HL-60 (cell line): ENCODE measurements around the gene PXDC1.

Source experiments
- DNase-seq, 2 experiments: peaks; one replicate each; pipeline ENCODE4 v3.0.0-alpha.2; 2010 to 2020; ENCODE audit warnings: low read depth in 1 of 2, low spot score in 1 of 2
- H3K27ac ChIP-seq: fragments of 250-450 bp; sonication (Bioruptor Pico); replicated peaks from 2 replicates; pipeline ENCODE4 v1.5.1; 2020; ENCODE audit warnings: mild to moderate bottlenecking, moderate library complexity
- H3K27me3 ChIP-seq: fragments of 250-450 bp; sonication (Bioruptor Pico); 2 replicates; pipeline ENCODE4 v1.5.1; 2021; ENCODE audit warnings: mild to moderate bottlenecking, moderate library complexity; ENCODE audit not compliant: insufficient read depth, poor library complexity, severe bottlenecking
- H3K4me3 ChIP-seq: replicated peaks from 2 replicates; pipeline ENCODE4 v1.5.1; 2011; ENCODE audit warnings: mild to moderate bottlenecking, control low read depth, low read length; ENCODE audit not compliant: insufficient read depth
- GABPA ChIP-seq: IDR thresholded peaks from 2 replicates; pipeline ENCODE4 v1.6.1; 2012; ENCODE audit warnings: low read depth
- POLR2AphosphoS5 ChIP-seq: IDR thresholded peaks from 2 replicates; pipeline ENCODE4 v1.6.1; 2012; ENCODE audit warnings: low read depth
- SPI1 ChIP-seq: IDR thresholded peaks from 2 replicates; pipeline ENCODE4 v1.6.1; 2012; ENCODE audit warnings: low read depth, mild to moderate bottlenecking, borderline replicate concordance
- TF ChIP-seq, protein P1 (sequence below): IDR thresholded peaks from one replicate; pipeline ENCODE4 v1.5.1; 2011; ENCODE audit warnings: low read length, control low read depth, inconsistent platforms; ENCODE audit not compliant: insufficient read depth
- TF ChIP-seq, protein P2 (sequence below): IDR thresholded peaks from 2 replicates; pipeline ENCODE4 v1.6.1; 2012; ENCODE audit warnings: low read depth; ENCODE audit not compliant: insufficient replicate concordance

The PXDC1 gene

GRCh38 chr6:3732345-3733141 lies 19.0 kb downstream of the PXDC1 start:
- TF ChIP-seq GABPA = no peak
- TF ChIP-seq SPI1 = no peak
- TF ChIP-seq, protein P1, sequence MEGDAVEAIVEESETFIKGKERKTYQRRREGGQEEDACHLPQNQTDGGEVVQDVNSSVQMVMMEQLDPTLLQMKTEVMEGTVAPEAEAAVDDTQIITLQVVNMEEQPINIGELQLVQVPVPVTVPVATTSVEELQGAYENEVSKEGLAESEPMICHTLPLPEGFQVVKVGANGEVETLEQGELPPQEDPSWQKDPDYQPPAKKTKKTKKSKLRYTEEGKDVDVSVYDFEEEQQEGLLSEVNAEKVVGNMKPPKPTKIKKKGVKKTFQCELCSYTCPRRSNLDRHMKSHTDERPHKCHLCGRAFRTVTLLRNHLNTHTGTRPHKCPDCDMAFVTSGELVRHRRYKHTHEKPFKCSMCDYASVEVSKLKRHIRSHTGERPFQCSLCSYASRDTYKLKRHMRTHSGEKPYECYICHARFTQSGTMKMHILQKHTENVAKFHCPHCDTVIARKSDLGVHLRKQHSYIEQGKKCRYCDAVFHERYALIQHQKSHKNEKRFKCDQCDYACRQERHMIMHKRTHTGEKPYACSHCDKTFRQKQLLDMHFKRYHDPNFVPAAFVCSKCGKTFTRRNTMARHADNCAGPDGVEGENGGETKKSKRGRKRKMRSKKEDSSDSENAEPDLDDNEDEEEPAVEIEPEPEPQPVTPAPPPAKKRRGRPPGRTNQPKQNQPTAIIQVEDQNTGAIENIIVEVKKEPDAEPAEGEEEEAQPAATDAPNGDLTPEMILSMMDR = peak; percentile 67
- H3K27ac ChIP-seq = no peak overlapping the region
- H3K27me3 ChIP-seq = peaks cover 4% of the 10 kb centered on the region
- H3K4me3 ChIP-seq = no peak overlapping the region
- DNase-seq = peak in 1 of 2 experiments; percentile 52

DNA sequence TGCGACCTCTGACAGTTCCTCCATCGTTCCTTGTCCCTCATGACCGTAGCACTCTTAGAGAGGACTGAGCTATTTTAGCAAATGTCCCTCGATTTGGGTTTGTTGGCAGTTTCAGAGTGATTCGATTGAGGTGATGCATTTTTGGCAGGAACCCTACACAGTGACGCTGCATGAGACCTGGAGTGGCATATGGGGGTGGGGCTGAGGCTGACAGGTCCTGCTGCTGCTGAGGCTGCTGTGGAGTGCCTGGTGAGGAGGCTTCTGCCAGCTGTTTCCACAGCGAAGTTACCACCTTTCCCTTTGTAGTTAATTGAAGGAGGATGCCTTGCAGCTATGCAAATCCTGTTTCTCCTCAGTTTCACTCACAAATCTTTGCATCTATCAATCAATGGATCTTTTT lies 19.8 kb downstream of the PXDC1 start:
- Histone ChIP-seq H3K27me3 (peaks cover 4% of the 10 kb centered on the region), H3K4me3 (no peak overlapping the region), H3K27ac (no peak overlapping the region)
- no peak for TF ChIP-seq POLR2AphosphoS5
- no peak for TF ChIP-seq SPI1
- TF ChIP-seq, protein P2, sequence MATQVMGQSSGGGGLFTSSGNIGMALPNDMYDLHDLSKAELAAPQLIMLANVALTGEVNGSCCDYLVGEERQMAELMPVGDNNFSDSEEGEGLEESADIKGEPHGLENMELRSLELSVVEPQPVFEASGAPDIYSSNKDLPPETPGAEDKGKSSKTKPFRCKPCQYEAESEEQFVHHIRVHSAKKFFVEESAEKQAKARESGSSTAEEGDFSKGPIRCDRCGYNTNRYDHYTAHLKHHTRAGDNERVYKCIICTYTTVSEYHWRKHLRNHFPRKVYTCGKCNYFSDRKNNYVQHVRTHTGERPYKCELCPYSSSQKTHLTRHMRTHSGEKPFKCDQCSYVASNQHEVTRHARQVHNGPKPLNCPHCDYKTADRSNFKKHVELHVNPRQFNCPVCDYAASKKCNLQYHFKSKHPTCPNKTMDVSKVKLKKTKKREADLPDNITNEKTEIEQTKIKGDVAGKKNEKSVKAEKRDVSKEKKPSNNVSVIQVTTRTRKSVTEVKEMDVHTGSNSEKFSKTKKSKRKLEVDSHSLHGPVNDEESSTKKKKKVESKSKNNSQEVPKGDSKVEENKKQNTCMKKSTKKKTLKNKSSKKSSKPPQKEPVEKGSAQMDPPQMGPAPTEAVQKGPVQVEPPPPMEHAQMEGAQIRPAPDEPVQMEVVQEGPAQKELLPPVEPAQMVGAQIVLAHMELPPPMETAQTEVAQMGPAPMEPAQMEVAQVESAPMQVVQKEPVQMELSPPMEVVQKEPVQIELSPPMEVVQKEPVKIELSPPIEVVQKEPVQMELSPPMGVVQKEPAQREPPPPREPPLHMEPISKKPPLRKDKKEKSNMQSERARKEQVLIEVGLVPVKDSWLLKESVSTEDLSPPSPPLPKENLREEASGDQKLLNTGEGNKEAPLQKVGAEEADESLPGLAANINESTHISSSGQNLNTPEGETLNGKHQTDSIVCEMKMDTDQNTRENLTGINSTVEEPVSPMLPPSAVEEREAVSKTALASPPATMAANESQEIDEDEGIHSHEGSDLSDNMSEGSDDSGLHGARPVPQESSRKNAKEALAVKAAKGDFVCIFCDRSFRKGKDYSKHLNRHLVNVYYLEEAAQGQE = no peak
- TF ChIP-seq GABPA = no peak
- TF ChIP-seq, protein P1 = no peak
- DNase-seq = no peak

DNA sequence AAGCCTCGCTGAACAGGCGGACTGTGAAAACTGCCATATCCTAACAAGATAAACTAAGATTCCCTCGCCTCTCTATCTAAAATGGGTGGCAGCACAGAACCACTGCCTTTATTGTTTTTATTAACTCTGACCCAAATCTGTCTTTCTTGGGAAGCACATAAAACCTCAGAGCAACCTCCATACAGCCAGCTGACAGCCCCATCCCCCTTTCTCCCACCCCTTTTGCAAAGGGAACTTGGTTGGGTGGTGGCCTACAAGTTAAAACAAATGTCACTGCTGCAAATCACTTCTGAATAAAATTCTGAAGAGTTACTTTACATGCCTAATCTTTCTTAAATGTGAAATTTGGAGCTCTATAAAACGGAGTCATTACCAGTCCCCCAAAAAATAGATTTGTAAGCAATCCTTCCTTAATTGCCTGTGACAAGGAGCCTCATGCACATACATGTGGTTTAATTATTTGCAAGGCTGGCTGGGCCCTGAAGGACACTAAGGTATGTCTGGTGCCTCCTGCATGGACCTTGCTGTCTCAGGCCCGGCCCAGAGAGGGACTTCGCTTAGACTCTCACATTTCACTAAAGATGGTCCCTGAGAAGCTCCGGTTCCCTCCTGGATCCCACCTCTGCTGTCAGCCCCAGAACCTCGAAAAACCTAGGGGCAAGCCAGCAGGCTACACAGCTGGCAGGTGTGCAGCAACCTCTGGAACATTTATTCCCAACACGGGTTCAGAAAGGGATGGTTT lies 21.7 kb downstream of the PXDC1 start:
- no peak overlapping the region for H3K27ac ChIP-seq
- H3K27me3 ChIP-seq = peaks cover 4% of the 10 kb centered on the region
- TF ChIP-seq GABPA (no peak), SPI1 (no peak), POLR2AphosphoS5 (no peak)
- TF ChIP-seq, protein P2 = no peak
- TF ChIP-seq, protein P1 = no peak
- DNase-seq = no peak
- H3K4me3 ChIP-seq = no peak overlapping the region
